Trophoblast cell (in vitro differentiated cells and primary cell): ENCODE measurements around the gene NOMO2.
"Not testable (repeated sequence)": the region's sequence is repeated elsewhere in the genome, so short reads cannot be mapped to it uniquely, and the experiment has no call there.

Experiments used
- DNase-seq, 2 donors: peaks; one replicate each; pipeline ENCODE4 v3.0.0-alpha.2; 2016
- H2AFZ ChIP-seq: 2 replicates; pipeline ENCODE4 v1.6.1; 2013; ENCODE audit warnings: low read length, moderate library complexity, mild to moderate bottlenecking; ENCODE audit not compliant: insufficient read depth, poor library complexity
- H2AK5ac ChIP-seq: 2 replicates; pipeline ENCODE4 v1.6.1; 2013; ENCODE audit warnings: mild to moderate bottlenecking, low read length
- H2BK120ac ChIP-seq: 2 replicates; pipeline ENCODE4 v1.6.1; 2013; ENCODE audit warnings: low read length, mild to moderate bottlenecking, moderate library complexity; ENCODE audit not compliant: insufficient read depth, poor library complexity
- H2BK12ac ChIP-seq: 2 replicates; pipeline ENCODE4 v1.6.1; 2013; ENCODE audit warnings: mild to moderate bottlenecking, low read length, moderate library complexity
- H2BK5ac ChIP-seq: 2 replicates; pipeline ENCODE4 v1.6.1; 2013; ENCODE audit warnings: low read length, low read depth, moderate library complexity, mild to moderate bottlenecking; ENCODE audit not compliant: poor library complexity
- H3K14ac ChIP-seq: 2 replicates; pipeline ENCODE4 v1.6.1; 2013; ENCODE audit warnings: mild to moderate bottlenecking, low read length
- H3K18ac ChIP-seq: 2 replicates; pipeline ENCODE4 v1.6.1; 2013; ENCODE audit warnings: mild to moderate bottlenecking, low read length
- H3K23ac ChIP-seq: 2 replicates; pipeline ENCODE4 v1.6.1; 2013; ENCODE audit warnings: low read length
- H3K27ac ChIP-seq: 2 replicates; pipeline ENCODE4 v1.5.1; 2013; ENCODE audit warnings: low read depth, mild to moderate bottlenecking, inconsistent platforms, low read length, moderate library complexity
- H3K27me3 ChIP-seq: 2 replicates; pipeline ENCODE4 v1.6.1; 2013; ENCODE audit warnings: inconsistent platforms, mild to moderate bottlenecking, low read length, moderate library complexity; ENCODE audit not compliant: insufficient read depth
- H3K36me3 ChIP-seq, 2 experiments: 1 replicate in 1 of 2; 2 replicates in 1 of 2; pipeline ENCODE4 v1.6.1; 2013; ENCODE audit warnings: low read length in 2 of 2, mild to moderate bottlenecking in 2 of 2, moderate library complexity in 1 of 2; ENCODE audit not compliant: insufficient read depth in 2 of 2, control insufficient read depth in 1 of 2
- H3K4ac ChIP-seq: 2 replicates; pipeline ENCODE4 v1.6.1; 2013; ENCODE audit warnings: low read depth, mild to moderate bottlenecking, low read length, moderate library complexity
- H3K4me1 ChIP-seq, 2 experiments: 1 replicate in 1 of 2; 2 replicates in 1 of 2; pipeline ENCODE4 v1.6.1; 2013; ENCODE audit warnings: low read length in 2 of 2, mild to moderate bottlenecking in 2 of 2, moderate library complexity in 1 of 2; ENCODE audit not compliant: insufficient read depth in 2 of 2, control insufficient read depth in 1 of 2
- H3K4me2 ChIP-seq: 2 replicates; pipeline ENCODE4 v1.6.1; 2013; ENCODE audit warnings: inconsistent platforms, mild to moderate bottlenecking, low read length, moderate library complexity
- H3K4me3 ChIP-seq: 2 replicates; pipeline ENCODE4 v1.5.1; 2013; ENCODE audit warnings: mild to moderate bottlenecking, low read depth, low read length, inconsistent platforms
- H3K79me1 ChIP-seq: one replicate; pipeline ENCODE4 v1.6.1; 2013; ENCODE audit warnings: low read length
- H3K79me2 ChIP-seq: 2 replicates; pipeline ENCODE4 v1.6.1; 2013; ENCODE audit warnings: low read length, mild to moderate bottlenecking; ENCODE audit not compliant: control insufficient read depth, insufficient read depth, poor library complexity
- H3K9ac ChIP-seq: 2 replicates; pipeline ENCODE4 v1.6.1; 2013; ENCODE audit warnings: mild to moderate bottlenecking, low read length
- H3K9me3 ChIP-seq: 2 replicates; pipeline ENCODE4 v1.6.1; 2013; ENCODE audit warnings: low read depth, mild to moderate bottlenecking, control low read depth, inconsistent platforms, low read length; ENCODE audit not compliant: insufficient read depth
- H4K12ac ChIP-seq: 2 replicates; pipeline ENCODE4 v1.6.1; 2013; ENCODE audit warnings: low read depth, mild to moderate bottlenecking, low read length, moderate library complexity
- H4K8ac ChIP-seq: 2 replicates; pipeline ENCODE4 v1.6.1; 2013; ENCODE audit warnings: low read depth, mild to moderate bottlenecking, low read length, moderate library complexity
- H4K91ac ChIP-seq: one replicate; pipeline ENCODE4 v1.6.1; 2013; ENCODE audit warnings: low read depth, mild to moderate bottlenecking, low read length, moderate library complexity
- WGBS: extraction: QIAGEN DNeasy Blood & Tissue Kit; methylation state at CpG from one replicate; pipeline ENCODE4 v1.1.7; 2013; ENCODE audit warnings: missing lambda C conversion rate; ENCODE audit not compliant: insufficient read length, insufficient coverage; ENCODE audit errors: extremely low coverage; 5-methylcytosine and 5-hydroxymethylcytosine counted together

Gene NOMO2

DNA sequence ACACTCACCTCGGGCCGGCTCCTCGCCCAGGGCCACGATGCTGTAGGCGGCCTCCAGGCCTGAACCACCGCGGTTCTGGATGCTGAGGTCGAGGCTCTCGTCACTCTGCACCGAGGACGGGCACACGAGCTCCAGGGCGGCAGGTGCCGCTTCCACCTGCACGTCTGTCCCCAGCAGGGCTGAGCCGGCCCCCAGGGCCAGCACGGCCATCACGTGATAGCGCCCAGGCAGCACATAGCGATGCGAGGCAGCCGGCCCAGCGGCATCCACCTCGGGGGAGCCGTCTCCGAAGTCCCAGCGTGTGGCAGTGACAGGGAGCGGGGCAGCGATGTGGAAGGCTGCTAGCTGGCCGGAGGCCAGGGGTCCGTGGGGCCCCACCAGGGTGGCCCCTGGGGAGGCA is 167.5 kb downstream of the NOMO2 start:
- not testable (repeated sequence) for H3K27ac ChIP-seq, H3K79me1 ChIP-seq, H3K27me3 ChIP-seq, H3K4me1 ChIP-seq, H3K14ac ChIP-seq, H3K36me3 ChIP-seq, H3K9ac ChIP-seq, H4K12ac ChIP-seq, H3K79me2 ChIP-seq, H4K8ac ChIP-seq, H3K9me3 ChIP-seq, H4K91ac ChIP-seq, H3K23ac ChIP-seq, H3K18ac ChIP-seq, H3K4ac ChIP-seq, H3K4me2 ChIP-seq, H3K4me3 ChIP-seq, H2AK5ac ChIP-seq, H2BK120ac ChIP-seq, H2BK12ac ChIP-seq, DNase-seq, H2BK5ac ChIP-seq, H2AFZ ChIP-seq
- WGBS, result no CpG with 5 or more reads among the region's 31 CpGs

DNA sequence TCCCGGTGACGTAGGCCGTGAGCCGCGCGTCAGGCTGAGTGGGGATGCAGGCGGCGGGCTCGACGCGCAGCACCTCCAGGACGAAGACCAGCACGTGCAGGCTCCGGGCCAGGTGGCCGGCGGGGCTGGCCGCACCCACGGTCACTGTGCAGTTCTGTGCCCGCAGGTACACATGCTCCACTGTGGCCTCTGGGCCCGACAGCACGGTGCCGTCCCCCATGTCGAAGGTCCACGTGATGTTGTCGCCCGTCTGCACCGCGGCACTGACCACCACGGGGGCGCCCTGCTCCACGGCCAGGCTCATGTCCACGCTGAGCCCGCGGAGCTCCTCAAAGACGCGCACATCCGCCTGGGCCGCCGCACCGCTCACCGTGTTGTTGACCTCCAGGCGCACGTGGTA is 174.1 kb downstream of the NOMO2 start:
- H3K79me1 ChIP-seq, H3K79me2 ChIP-seq, H2BK12ac ChIP-seq, H3K4me2 ChIP-seq, H3K4ac ChIP-seq, DNase-seq, H4K8ac ChIP-seq, H3K9me3 ChIP-seq, H2AK5ac ChIP-seq, H3K27me3 ChIP-seq, H3K23ac ChIP-seq, H4K12ac ChIP-seq, H4K91ac ChIP-seq, H2BK5ac ChIP-seq, H3K36me3 ChIP-seq, H3K9ac ChIP-seq, H3K18ac ChIP-seq, H2AFZ ChIP-seq, H2BK120ac ChIP-seq, H3K27ac ChIP-seq, H3K4me1 ChIP-seq, H3K14ac ChIP-seq, H3K4me3 ChIP-seq: not testable (repeated sequence)
- WGBS, result no CpG with 5 or more reads among the region's 43 CpGs

DNA sequence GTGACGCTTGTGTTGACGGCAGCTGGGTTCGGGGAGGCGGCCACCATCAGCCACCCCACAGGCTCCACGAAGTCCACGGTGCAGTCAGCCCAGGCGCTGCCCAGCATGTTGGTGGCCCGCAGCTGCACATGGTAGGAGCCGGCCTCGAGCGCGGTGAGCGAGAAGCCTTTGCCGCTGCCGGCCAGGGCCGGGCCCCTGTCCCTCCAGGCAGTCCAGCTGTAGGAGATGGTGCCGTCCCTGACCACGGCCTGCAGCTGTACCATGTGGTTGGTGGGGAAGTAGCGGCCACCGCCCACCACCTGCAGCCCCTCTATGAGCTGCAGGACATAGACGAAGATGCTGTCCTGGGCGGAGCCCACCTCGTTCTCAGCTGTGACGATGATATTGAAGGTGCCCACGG is 175.4 kb downstream of the NOMO2 start:
- not testable (repeated sequence) for DNase-seq, H3K23ac ChIP-seq, H3K4ac ChIP-seq, H3K18ac ChIP-seq, H3K27me3 ChIP-seq, H3K4me3 ChIP-seq, H3K79me1 ChIP-seq, H3K9ac ChIP-seq, H2BK12ac ChIP-seq, H2AFZ ChIP-seq, H3K36me3 ChIP-seq, H3K4me1 ChIP-seq, H3K9me3 ChIP-seq, H2AK5ac ChIP-seq, H3K4me2 ChIP-seq, H3K14ac ChIP-seq, H2BK5ac ChIP-seq, H4K91ac ChIP-seq, H3K79me2 ChIP-seq, H2BK120ac ChIP-seq, H3K27ac ChIP-seq, H4K12ac ChIP-seq, H4K8ac ChIP-seq
- no CpG with 5 or more reads among the region's 25 CpGs for WGBS

- not testable (repeated sequence) for H4K12ac ChIP-seq, H3K4me1 ChIP-seq, H3K4ac ChIP-seq, H3K79me1 ChIP-seq, H3K4me2 ChIP-seq, H4K91ac ChIP-seq, H3K18ac ChIP-seq, H3K27me3 ChIP-seq, H3K9ac ChIP-seq, H3K9me3 ChIP-seq, H3K79me2 ChIP-seq, H3K27ac ChIP-seq, H2BK12ac ChIP-seq, H3K14ac ChIP-seq, H3K4me3 ChIP-seq, H2BK5ac ChIP-seq, H2BK120ac ChIP-seq, H4K8ac ChIP-seq, H2AK5ac ChIP-seq, DNase-seq, H3K36me3 ChIP-seq, H2AFZ ChIP-seq, H3K23ac ChIP-seq
- no CpG with 5 or more reads among the region's 33 CpGs for WGBS
Measured at GRCh38 chr16:18385285-18385684, 176.6 kb downstream of the NOMO2 start.
